Retinal pigment epithelial cell (primary cell): ENCODE results near the gene INHBB.
A peak's percentile ranks its signal among the peaks of the same experiment; 100 is the strongest.

Experiments
- DNase-seq: peaks from one replicate; pipeline ENCODE4 v3.0.0-alpha.2; 2010; ENCODE audit warnings: low read depth
- H3K4me3 ChIP-seq: 2 replicates; pipeline ENCODE4 v1.5.1; 2011; ENCODE audit warnings: mild to moderate bottlenecking, low read length, control low read depth, moderate library complexity
- CTCF ChIP-seq: conservative IDR thresholded peaks from 2 replicates; pipeline ENCODE4 v1.5.1; 2011; ENCODE audit warnings: low read depth, low read length, control low read depth, inconsistent platforms

The INHBB gene

GRCh38 chr2:120354935-120355779 is 9.2 kb downstream of the INHBB start:
- H3K4me3 ChIP-seq = no peak overlapping the region
- TF ChIP-seq CTCF = no peak
- no peak for DNase-seq

- no peak overlapping the region for H3K4me3 ChIP-seq
- DNase-seq = no peak
- TF ChIP-seq CTCF = no peak
These were observed 9.9 kb downstream of the INHBB start for GRCh38 chr2:120355780-120356266.

GRCh38 chr2:120357768-120358167 is 11.8 kb downstream of the INHBB start:
- no peak for TF ChIP-seq CTCF
- no peak overlapping the region for H3K4me3 ChIP-seq
- DNase-seq = no peak

- no peak for DNase-seq
- H3K4me3 ChIP-seq = no peak overlapping the region
- no peak for TF ChIP-seq CTCF
These were observed 13.0 kb downstream of the INHBB start for GRCh38 chr2:120358734-120359465.

- H3K4me3 ChIP-seq = no peak overlapping the region
- peak; percentile 78 for DNase-seq
- TF ChIP-seq CTCF = no peak
These were observed 14.4 kb downstream of the INHBB start for GRCh38 chr2:120360307-120360855.

GRCh38 chr2:120362926-120363325 is 17.0 kb downstream of the INHBB start:
- TF ChIP-seq CTCF = no peak
- H3K4me3 ChIP-seq = no peak overlapping the region
- no peak for DNase-seq
